Stomach (tissue), 4 donors: ENCODE measurements around the gene PFKM.

ENCODE experiments used
- CTCF ChIP-seq, 7 experiments: fragments of 450-650 bp in 4 of 7; fragments of 200-600 bp in 3 of 7; sonication (generic) in 3 of 7; IDR thresholded peaks; one replicate each; pipeline ENCODE4 v1.5.1; 2016 to 2019; ENCODE audit warnings: antibody characterized with exemption in 7 of 7, control low read depth in 2 of 7, mild to moderate bottlenecking in 1 of 7
- EP300 ChIP-seq: sonication (generic); formaldehyde crosslinking; IDR thresholded peaks from one replicate; pipeline ENCODE4 v1.6.1; 2017; ENCODE audit warnings: antibody characterized with exemption
- POLR2A ChIP-seq, 4 donors: fragments of 450-650 bp; IDR thresholded peaks; one replicate each; pipeline ENCODE4 v1.6.1; 2016; ENCODE audit warnings: antibody characterized with exemption in 4 of 4, control low read depth in 2 of 4, mild to moderate bottlenecking in 1 of 4, moderate library complexity in 1 of 4
- POLR2AphosphoS5 ChIP-seq, 3 donors: sonication (generic); formaldehyde crosslinking; IDR thresholded peaks; one replicate each; pipeline ENCODE4 v1.6.1; 2016; ENCODE audit warnings: antibody characterized with exemption in 3 of 3

GRCh38 chr12:48163150-48163747, 44.1 kb downstream of the PFKM start:
- TF ChIP-seq CTCF (IDR thresholded peaks at IDR 0.05) (no peak), POLR2A (IDR thresholded peaks at IDR 0.05) (no peak), POLR2AphosphoS5 (IDR thresholded peaks at IDR 0.05) (no peak), EP300 (no peak)
